NCI-H510A (cell line): ENCODE measurements around the gene CDC26.
A peak's percentile ranks its signal among the peaks of the same experiment; 100 is the strongest.
"Not testable (repeated sequence)": the region's sequence is repeated elsewhere in the genome, so short reads cannot be mapped to it uniquely, and the experiment has no call there.

ENCODE experiments used
- DNase-seq: peaks from one replicate; lab custom pipeline; 2025; lab: John Stamatoyannopoulos, UW

Gene CDC26

DNA sequence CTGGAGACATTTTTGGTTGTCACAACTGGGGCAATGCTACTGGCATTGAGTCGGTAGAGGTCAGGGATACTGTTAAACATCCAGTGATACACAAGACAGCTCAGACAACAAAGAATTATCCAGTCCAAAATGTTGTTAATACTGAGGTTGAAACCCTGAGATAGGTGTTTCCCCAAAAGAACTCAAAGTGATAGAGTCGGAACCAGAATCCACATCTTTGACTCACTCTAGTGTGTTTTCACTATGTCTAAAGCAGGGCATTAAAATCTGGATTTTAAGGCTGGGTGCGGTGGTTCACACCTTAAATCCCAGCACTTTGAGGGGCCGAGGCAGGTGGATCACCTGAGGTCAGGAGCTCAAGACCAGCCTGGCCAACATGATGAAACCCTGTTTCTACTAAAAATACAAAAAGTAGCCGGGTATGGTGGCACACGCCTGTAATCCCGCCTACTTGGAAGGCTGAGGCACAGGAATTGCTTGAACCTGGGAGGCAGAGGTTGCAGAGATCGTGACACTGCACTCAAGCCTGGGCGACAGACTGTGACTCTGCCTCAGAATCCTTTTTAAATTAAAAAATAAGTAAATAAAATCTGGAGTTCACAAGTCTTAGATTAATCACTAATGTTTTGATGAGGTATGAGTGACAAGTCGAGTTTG is 37.0 kb downstream of the CDC26 start:
- DNase-seq: no peak

DNA sequence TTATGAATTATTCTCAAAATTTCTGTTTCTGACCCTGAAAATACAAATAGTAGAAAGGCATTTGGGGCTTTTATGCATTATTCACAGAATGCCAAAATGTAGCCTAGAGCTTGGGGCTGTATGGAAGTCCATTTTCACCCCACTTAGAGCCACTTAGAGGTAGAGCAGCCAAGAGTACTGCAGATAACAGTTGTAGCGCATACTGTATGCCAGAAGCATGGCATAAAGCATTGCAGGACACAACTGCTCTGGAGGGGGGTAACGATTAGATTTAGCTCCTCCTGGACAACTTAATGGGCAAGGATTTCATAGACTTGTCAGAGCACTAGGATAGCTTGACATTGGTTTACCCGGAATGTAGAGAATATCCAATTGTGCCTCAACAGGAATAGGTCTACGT is 38.3 kb downstream of the CDC26 start:
- DNase-seq: no peak

DNA sequence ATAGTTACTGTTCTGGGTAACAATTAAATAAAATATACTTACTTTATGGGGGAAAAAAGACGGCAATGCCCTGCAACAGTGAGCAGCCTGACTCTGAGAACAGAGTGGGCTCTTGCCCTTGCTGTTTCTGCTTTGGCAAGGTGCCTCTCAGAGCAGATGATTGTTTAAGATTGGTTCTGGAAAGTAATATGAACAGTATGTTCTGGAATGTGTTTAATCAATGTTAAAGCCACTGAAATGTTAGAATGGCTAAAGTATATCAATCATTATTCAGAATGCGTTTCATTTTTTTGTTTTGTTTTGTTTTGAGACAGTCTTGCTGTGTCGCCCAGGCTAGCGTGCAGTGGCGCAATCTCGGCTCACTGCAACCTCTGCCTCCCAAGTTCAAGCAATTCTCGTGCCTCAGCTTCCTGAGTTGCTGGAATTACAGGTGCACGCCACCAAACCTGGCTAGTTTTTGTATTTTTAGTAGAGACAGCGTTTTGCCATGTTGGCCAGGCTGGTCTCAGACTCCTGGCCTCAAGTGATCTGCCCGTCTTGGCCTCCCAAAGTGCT is 39.6 kb downstream of the CDC26 start:
- DNase-seq: not testable (repeated sequence)

GRCh38 chr9:113231701-113232100 is 43.7 kb downstream of the CDC26 start:
- no peak for DNase-seq

DNA sequence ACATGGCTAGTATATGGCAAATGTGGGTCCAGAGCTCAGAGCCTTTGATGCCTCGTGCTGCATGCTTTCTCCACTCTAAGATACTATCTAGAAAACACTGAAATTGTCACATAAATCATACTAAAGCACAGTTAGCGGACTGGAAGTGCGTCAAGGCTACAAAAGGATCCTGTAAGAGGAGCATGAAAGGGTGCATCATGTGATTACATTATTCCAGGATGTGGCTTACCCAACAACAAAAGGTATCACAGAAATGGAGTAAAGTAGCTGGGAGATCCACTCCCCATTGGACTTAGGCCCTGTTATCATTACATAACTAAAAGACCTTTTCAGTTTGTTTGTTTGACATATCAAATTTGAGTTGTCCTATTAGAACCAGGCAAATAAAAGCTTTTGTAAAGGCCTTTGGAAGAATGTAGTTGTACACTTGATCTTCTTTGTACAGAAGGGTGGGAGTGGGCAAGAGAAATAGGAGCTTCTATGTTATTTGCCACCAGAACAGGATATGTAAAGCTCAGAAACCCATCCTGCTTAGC is 47.2 kb downstream of the CDC26 start:
- DNase-seq: no peak

DNA sequence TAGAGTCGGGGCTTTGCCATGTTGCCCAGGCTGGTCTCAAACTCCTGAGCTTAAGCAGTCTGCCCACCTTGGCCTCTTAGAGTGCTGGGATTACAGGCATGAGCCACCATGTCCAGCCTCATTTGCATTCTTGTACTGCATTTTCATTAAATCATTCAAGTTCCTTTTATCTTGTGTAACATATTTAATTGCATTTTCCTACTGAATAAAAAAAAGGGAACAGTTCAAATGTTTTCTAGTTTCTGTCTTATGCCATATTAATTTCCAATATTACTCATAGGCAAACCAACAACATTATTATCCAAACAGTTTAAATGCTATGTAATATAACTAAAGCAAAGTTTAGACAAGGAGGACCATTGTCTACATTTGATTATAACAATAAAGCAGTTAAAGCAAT is 47.9 kb downstream of the CDC26 start:
- DNase-seq: no peak

DNA sequence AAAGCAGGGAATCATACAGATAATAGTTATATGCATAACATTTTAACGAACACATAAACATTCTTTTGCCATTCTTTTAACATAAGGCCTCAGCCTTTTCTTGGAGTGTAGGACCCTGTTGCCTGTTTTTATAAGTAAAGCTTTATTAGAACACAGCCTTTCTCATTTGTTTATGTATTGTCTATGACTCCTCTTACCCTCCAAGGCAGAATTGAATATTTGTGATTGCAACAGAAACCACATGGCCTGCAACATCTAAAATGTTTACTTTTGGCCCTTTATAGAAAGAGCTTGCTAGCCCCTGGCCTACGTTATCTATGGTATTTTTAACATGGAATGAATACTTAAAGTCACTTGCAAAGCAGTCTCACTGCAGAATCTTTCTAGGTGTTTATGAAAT is 51.4 kb downstream of the CDC26 start:
- no peak for DNase-seq

- no peak for DNase-seq
Measured at GRCh38 chr9:113222482-113222841, 52.9 kb downstream of the CDC26 start.

DNA sequence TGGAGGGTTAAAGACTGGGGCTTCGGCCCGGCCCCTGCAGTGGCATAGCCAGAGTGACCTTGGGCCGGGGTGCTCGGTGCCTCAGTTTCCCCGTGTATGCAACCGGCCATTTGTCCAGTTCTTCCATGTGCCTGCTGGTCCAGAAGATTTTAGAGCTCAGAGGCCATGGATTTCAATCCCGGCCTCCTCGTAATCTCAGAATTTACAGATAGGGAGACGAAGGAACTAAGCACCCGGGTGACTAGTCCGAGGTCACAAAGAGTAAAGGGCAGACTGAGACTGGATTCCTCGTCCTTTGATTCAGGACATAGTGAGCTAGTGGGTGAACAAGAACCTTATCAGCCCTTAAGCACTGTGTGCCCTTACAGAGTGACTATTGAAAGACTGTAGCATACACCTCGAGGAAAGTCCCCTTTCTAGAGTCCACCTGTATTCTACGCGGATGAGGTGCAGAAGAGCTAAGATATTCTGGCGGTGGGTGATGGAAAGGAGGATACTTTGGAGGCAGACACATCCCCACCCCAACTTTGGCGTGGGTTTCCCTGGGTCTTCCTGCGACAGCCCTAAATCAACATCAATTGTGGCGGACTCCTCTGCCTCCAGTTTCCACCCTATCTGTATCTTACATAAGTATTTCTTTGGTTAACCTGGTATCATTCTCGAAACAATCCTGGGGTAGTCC is 53.4 kb downstream of the CDC26 start:
- no peak for DNase-seq

GRCh38 chr9:113221003-113221799 is 54.2 kb downstream of the CDC26 start, which contains the start of the genes FKBP15 and SLC31A1:
FKBP15 (minus strand) TSS chr9:113221277; CDS start chr9:113221243, 34 bp downstream.
SLC31A1 (plus strand) TSS chr9:113221544; CDS start chr9:113256149, 34,605 bp downstream.
- DNase-seq: peak; percentile 93

GRCh38 chr9:113220467-113221002 is 54.8 kb downstream of the CDC26 start:
- DNase-seq: no peak

GRCh38 chr9:113219969-113220368 is 55.4 kb downstream of the CDC26 start:
- DNase-seq: no peak

- no peak for DNase-seq
Measured at GRCh38 chr9:113219186-113219936, 56.0 kb downstream of the CDC26 start.
